ENCODE data around the gene SNX25.

DNA sequence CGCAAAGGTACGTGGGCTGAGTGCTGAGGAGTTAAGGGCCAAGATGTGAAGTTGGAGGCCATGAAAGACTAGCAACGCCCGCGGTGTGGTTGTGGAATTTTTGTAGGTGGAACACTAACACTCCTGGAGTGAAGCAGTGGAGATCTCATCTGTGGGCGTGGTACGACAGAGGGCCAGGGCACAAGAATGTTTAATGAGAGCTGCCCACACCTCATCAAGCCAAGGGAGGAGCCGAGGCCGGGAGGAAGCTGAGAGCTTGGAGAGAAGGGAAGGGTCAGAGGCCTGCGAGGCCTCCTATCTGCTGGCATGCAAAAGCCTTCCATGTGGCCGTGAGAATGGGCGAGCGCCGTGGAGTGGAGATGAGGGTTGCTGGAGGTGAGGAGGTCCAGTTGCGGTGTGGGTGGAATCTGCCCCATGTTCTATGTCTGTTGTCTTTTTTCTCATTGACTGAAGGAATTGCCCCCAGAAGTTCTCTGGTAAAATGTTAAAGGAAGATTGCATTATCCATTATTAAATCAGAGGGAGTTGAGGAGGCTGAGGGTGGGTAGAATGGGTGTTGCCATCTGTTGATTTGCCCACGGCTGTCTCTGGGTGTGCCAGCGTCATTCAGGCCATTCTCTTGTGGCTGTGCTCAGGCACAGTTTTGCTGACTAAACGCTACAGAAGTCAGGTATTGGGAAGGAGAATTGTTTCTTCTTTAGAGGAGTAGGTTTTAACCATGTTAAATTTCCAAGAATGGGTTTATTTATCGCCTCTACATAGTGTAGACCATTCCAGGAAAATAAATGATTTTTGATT lies 19.8 kb downstream of the SNX25 start:
- no peak for TF ChIP-seq CAMTA2 (CRISPR knock-in tag; IDR thresholded peaks at IDR 0.05; ENCODE audit: borderline replicate concordance)
- no peak for TF ChIP-seq ZNF274 (CRISPR knock-in tag; IDR thresholded peaks at IDR 0.05)
- TF ChIP-seq, protein P1, sequence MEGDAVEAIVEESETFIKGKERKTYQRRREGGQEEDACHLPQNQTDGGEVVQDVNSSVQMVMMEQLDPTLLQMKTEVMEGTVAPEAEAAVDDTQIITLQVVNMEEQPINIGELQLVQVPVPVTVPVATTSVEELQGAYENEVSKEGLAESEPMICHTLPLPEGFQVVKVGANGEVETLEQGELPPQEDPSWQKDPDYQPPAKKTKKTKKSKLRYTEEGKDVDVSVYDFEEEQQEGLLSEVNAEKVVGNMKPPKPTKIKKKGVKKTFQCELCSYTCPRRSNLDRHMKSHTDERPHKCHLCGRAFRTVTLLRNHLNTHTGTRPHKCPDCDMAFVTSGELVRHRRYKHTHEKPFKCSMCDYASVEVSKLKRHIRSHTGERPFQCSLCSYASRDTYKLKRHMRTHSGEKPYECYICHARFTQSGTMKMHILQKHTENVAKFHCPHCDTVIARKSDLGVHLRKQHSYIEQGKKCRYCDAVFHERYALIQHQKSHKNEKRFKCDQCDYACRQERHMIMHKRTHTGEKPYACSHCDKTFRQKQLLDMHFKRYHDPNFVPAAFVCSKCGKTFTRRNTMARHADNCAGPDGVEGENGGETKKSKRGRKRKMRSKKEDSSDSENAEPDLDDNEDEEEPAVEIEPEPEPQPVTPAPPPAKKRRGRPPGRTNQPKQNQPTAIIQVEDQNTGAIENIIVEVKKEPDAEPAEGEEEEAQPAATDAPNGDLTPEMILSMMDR (CRISPR knock-in tag; IDR thresholded peaks at IDR 0.05): no peak
- TF ChIP-seq ESRRA (CRISPR knock-in tag; IDR thresholded peaks at IDR 0.05; ENCODE audit: low read depth): no peak
- TF ChIP-seq NR2F2 (IDR thresholded peaks at IDR 0.05; ENCODE audit: borderline replicate concordance, low read depth): no peak
